ENCODE measurements around the gene SMARCD3.

SMARCD3 gene

GRCh38 chr7:151277631-151278030 lies 29.1 kb upstream of the SMARCD3 start:
- Histone ChIP-seq H3K4me1 (ENCODE audit: control extremely low read depth in 1 of 4, control insufficient read depth in 4 of 4, insufficient read depth in 4 of 4, low read length in 3 of 4) (peaks cover 0 to 47% (median 29%) of the 10 kb centered on the region in 4 experiments), H3K4me3 (ENCODE audit: control insufficient read depth in 1 of 7, extremely low read depth in 1 of 7, insufficient read depth in 4 of 7, low read depth in 2 of 7, low read length in 6 of 7) (peak overlapping the region in 2 of 7 experiments; percentile 53 to 66), H3K9me3 (ENCODE audit: control extremely low read depth in 1 of 5, control insufficient read depth in 4 of 5, insufficient read depth in 2 of 5, low read depth in 1 of 5, low read length in 4 of 5) (no peaks in the 10 kb centered on the region), H3K27ac (ENCODE audit: insufficient read depth in 1 of 2, low read depth in 1 of 2, low read length in 2 of 2, poor library complexity in 1 of 2, severe bottlenecking in 2 of 2) (no peak overlapping the region), H3K27me3 (replicated peaks in 2 of 5; ENCODE audit: control insufficient read depth in 4 of 5, insufficient read depth in 5 of 5, low read length in 4 of 5) (peaks cover 0 to 5% (median 0%) of the 10 kb centered on the region in 5 experiments), H3K36me3 (ENCODE audit: control insufficient read depth in 4 of 4, insufficient read depth in 4 of 4, low read length in 3 of 4) (no peaks in the 10 kb centered on the region)
- no peak for DNase-seq
- ChIA-PET POLR2A (no interaction called here), CTCF (interaction anchor here (1.0 to 1.2 kb wide), 3 partner anchors 25 to 30 kb away, joined by 3 read pairs; no protein-coding TSS in a partner anchor)
- 90% methylated on average over 3 of the region's 8 CpGs for WGBS (ENCODE audit: insufficient coverage)

- ChIA-PET CTCF (interaction anchor here (1.0 to 1.2 kb wide), 3 partner anchors 26 to 31 kb away, joined by 3 read pairs; no protein-coding TSS in a partner anchor), POLR2A (no interaction called here)
- peaks cover 0 to 5% (median 0%) of the 10 kb centered on the region in 5 experiments for H3K27me3 ChIP-seq (replicated peaks in 2 of 5; ENCODE audit: control insufficient read depth in 4 of 5, insufficient read depth in 5 of 5, low read length in 4 of 5)
- peaks cover 0 to 54% (median 36%) of the 10 kb centered on the region in 4 experiments for H3K4me1 ChIP-seq (ENCODE audit: control extremely low read depth in 1 of 4, control insufficient read depth in 4 of 4, insufficient read depth in 4 of 4, low read length in 3 of 4)
- H3K27ac ChIP-seq (ENCODE audit: insufficient read depth in 1 of 2, low read depth in 1 of 2, low read length in 2 of 2, poor library complexity in 1 of 2, severe bottlenecking in 2 of 2): no peak overlapping the region
- no peaks in the 10 kb centered on the region for H3K9me3 ChIP-seq (ENCODE audit: control extremely low read depth in 1 of 5, control insufficient read depth in 4 of 5, insufficient read depth in 2 of 5, low read depth in 1 of 5, low read length in 4 of 5)
- H3K36me3 ChIP-seq (ENCODE audit: control insufficient read depth in 4 of 4, insufficient read depth in 4 of 4, low read length in 3 of 4): no peaks in the 10 kb centered on the region
- 6% methylated on average over 59 of the region's 63 CpGs for WGBS (ENCODE audit: insufficient coverage)
- peak overlapping the region in 6 of 7 experiments; percentile 9 to 66 (median 54) for H3K4me3 ChIP-seq (ENCODE audit: control insufficient read depth in 1 of 7, extremely low read depth in 1 of 7, insufficient read depth in 4 of 7, low read depth in 2 of 7, low read length in 6 of 7)
- DNase-seq: peak in 2 of 3 donors; percentile 66 to 79
Measured at GRCh38 chr7:151276666-151277590, 28.4 kb upstream of the SMARCD3 start.

GRCh38 chr7:151275813-151276577 lies 27.5 kb upstream of the SMARCD3 start:
- ChIA-PET POLR2A (no interaction called here), CTCF (interaction anchor here (0.7 to 2.4 kb wide), 3 partner anchors 28 to 32 kb away, joined by 3 to 7 read pairs (median 3); no protein-coding TSS in a partner anchor)
- no peak overlapping the region for H3K27ac ChIP-seq (ENCODE audit: insufficient read depth in 1 of 2, low read depth in 1 of 2, low read length in 2 of 2, poor library complexity in 1 of 2, severe bottlenecking in 2 of 2)

GRCh38 chr7:151274936-151275812 lies 26.7 kb upstream of the SMARCD3 start:
- peaks cover 1 to 65% (median 47%) of the 10 kb centered on the region in 4 experiments for H3K4me1 ChIP-seq (ENCODE audit: control extremely low read depth in 1 of 4, control insufficient read depth in 4 of 4, insufficient read depth in 4 of 4, low read length in 3 of 4)
- POLR2A ChIA-PET: interaction anchor here (0.9 kb wide), 1 partner anchor 43 kb away, joined by 3 read pairs; the partner anchor contains the start of gene CHPF2

More at GRCh38 chr7:151275813-151276577, 27.5 kb upstream of the SMARCD3 start:
- Histone ChIP-seq H3K27me3 (replicated peaks in 2 of 5; ENCODE audit: control insufficient read depth in 4 of 5, insufficient read depth in 5 of 5, low read length in 4 of 5) (peaks cover 0 to 5% (median 0%) of the 10 kb centered on the region in 5 experiments), H3K9me3 (ENCODE audit: control extremely low read depth in 1 of 5, control insufficient read depth in 4 of 5, insufficient read depth in 2 of 5, low read depth in 1 of 5, low read length in 4 of 5) (no peaks in the 10 kb centered on the region), H3K4me1 (ENCODE audit: control extremely low read depth in 1 of 4, control insufficient read depth in 4 of 4, insufficient read depth in 4 of 4, low read length in 3 of 4) (peaks cover 1 to 63% (median 45%) of the 10 kb centered on the region in 4 experiments), H3K36me3 (ENCODE audit: control insufficient read depth in 4 of 4, insufficient read depth in 4 of 4, low read length in 3 of 4) (no peaks in the 10 kb centered on the region), H3K4me3 (ENCODE audit: control insufficient read depth in 1 of 7, extremely low read depth in 1 of 7, insufficient read depth in 4 of 7, low read depth in 2 of 7, low read length in 6 of 7) (peak overlapping the region in 1 of 7 experiments; percentile 66)
- DNase-seq: no peak
- WGBS (ENCODE audit: insufficient coverage): 46% methylated on average over 9 of the region's 10 CpGs

GRCh38 chr7:151274396-151274795 lies 25.9 kb upstream of the SMARCD3 start:
- POLR2A ChIA-PET: interaction anchor here (0.9 to 1.4 kb wide), 2 partner anchors 13 to 42 kb away, joined by 3 to 4 read pairs; partner anchors contain the start of gene CHPF2
- Histone ChIP-seq H3K27me3 (replicated peaks in 2 of 5; ENCODE audit: control insufficient read depth in 4 of 5, insufficient read depth in 5 of 5, low read length in 4 of 5) (peaks cover 0 to 5% (median 0%) of the 10 kb centered on the region in 5 experiments), H3K27ac (ENCODE audit: insufficient read depth in 1 of 2, low read depth in 1 of 2, low read length in 2 of 2, poor library complexity in 1 of 2, severe bottlenecking in 2 of 2) (no peak overlapping the region), H3K36me3 (ENCODE audit: control insufficient read depth in 4 of 4, insufficient read depth in 4 of 4, low read length in 3 of 4) (no peaks in the 10 kb centered on the region), H3K4me3 (ENCODE audit: control insufficient read depth in 1 of 7, extremely low read depth in 1 of 7, insufficient read depth in 4 of 7, low read depth in 2 of 7, low read length in 6 of 7) (no peak overlapping the region), H3K9me3 (ENCODE audit: control extremely low read depth in 1 of 5, control insufficient read depth in 4 of 5, insufficient read depth in 2 of 5, low read depth in 1 of 5, low read length in 4 of 5) (no peaks in the 10 kb centered on the region), H3K4me1 (ENCODE audit: control extremely low read depth in 1 of 4, control insufficient read depth in 4 of 4, insufficient read depth in 4 of 4, low read length in 3 of 4) (peaks cover 1 to 65% (median 47%) of the 10 kb centered on the region in 4 experiments)
- peak; percentile 31 to 81 (median 71) for DNase-seq
- WGBS (ENCODE audit: insufficient coverage): 29% methylated on average over 6 of the region's 9 CpGs
- CTCF ChIA-PET: interaction anchor here (0.9 to 2.4 kb wide), 6 partner anchors 22 to 30 kb away, joined by 3 to 7 read pairs (median 4); partner anchors contain the start of gene SMARCD3

More at GRCh38 chr7:151274936-151275812, 26.7 kb upstream of the SMARCD3 start:
- Histone ChIP-seq H3K27ac (ENCODE audit: insufficient read depth in 1 of 2, low read depth in 1 of 2, low read length in 2 of 2, poor library complexity in 1 of 2, severe bottlenecking in 2 of 2) (no peak overlapping the region), H3K4me3 (ENCODE audit: control insufficient read depth in 1 of 7, extremely low read depth in 1 of 7, insufficient read depth in 4 of 7, low read depth in 2 of 7, low read length in 6 of 7) (no peak overlapping the region), H3K27me3 (replicated peaks in 2 of 5; ENCODE audit: control insufficient read depth in 4 of 5, insufficient read depth in 5 of 5, low read length in 4 of 5) (peaks cover 0 to 5% (median 0%) of the 10 kb centered on the region in 5 experiments), H3K9me3 (ENCODE audit: control extremely low read depth in 1 of 5, control insufficient read depth in 4 of 5, insufficient read depth in 2 of 5, low read depth in 1 of 5, low read length in 4 of 5) (no peaks in the 10 kb centered on the region), H3K36me3 (ENCODE audit: control insufficient read depth in 4 of 4, insufficient read depth in 4 of 4, low read length in 3 of 4) (no peaks in the 10 kb centered on the region)
- CTCF ChIA-PET: interaction anchor here (0.7 to 2.4 kb wide), 8 partner anchors 23 to 31 kb away, joined by 3 to 7 read pairs (median 3); partner anchors contain the start of gene SMARCD3
- no peak for DNase-seq
- 96% methylated on average over 13 of the region's 17 CpGs for WGBS (ENCODE audit: insufficient coverage)

All from common myeloid progenitor, CD34-positive (primary cell).